HL-60 (cell line): ENCODE results near the gene SNX7.

ENCODE experiments used
- DNase-seq, 2 experiments: peaks; one replicate each; pipeline ENCODE4 v3.0.0-alpha.2; 2010 to 2020; ENCODE audit warnings: low read depth in 1 of 2, low spot score in 1 of 2
- H3K27ac ChIP-seq: fragments of 250-450 bp; sonication (Bioruptor Pico); replicated peaks from 2 replicates; pipeline ENCODE4 v1.5.1; 2020; ENCODE audit warnings: mild to moderate bottlenecking, moderate library complexity
- H3K27me3 ChIP-seq: fragments of 250-450 bp; sonication (Bioruptor Pico); 2 replicates; pipeline ENCODE4 v1.5.1; 2021; ENCODE audit warnings: mild to moderate bottlenecking, moderate library complexity; ENCODE audit not compliant: insufficient read depth, poor library complexity, severe bottlenecking
- H3K4me3 ChIP-seq: replicated peaks from 2 replicates; pipeline ENCODE4 v1.5.1; 2011; ENCODE audit warnings: mild to moderate bottlenecking, control low read depth, low read length; ENCODE audit not compliant: insufficient read depth
- CTCF ChIP-seq: IDR thresholded peaks from one replicate; pipeline ENCODE4 v1.5.1; 2011; ENCODE audit warnings: low read length, control low read depth, inconsistent platforms; ENCODE audit not compliant: insufficient read depth
- GABPA ChIP-seq: IDR thresholded peaks from 2 replicates; pipeline ENCODE4 v1.6.1; 2012; ENCODE audit warnings: low read depth
- POLR2AphosphoS5 ChIP-seq: IDR thresholded peaks from 2 replicates; pipeline ENCODE4 v1.6.1; 2012; ENCODE audit warnings: low read depth
- REST ChIP-seq: IDR thresholded peaks from 2 replicates; pipeline ENCODE4 v1.6.1; 2012; ENCODE audit warnings: low read depth; ENCODE audit not compliant: insufficient replicate concordance
- SPI1 ChIP-seq: IDR thresholded peaks from 2 replicates; pipeline ENCODE4 v1.6.1; 2012; ENCODE audit warnings: low read depth, mild to moderate bottlenecking, borderline replicate concordance

Gene SNX7

GRCh38 chr1:98672189-98672588 lies 10.7 kb downstream of the SNX7 start:
- TF ChIP-seq REST = no peak
- no peak for TF ChIP-seq SPI1
- no peak for TF ChIP-seq POLR2AphosphoS5
- no peak for TF ChIP-seq CTCF
- TF ChIP-seq GABPA = no peak
- Histone ChIP-seq H3K27me3 (no peaks in the 10 kb centered on the region), H3K4me3 (no peak overlapping the region), H3K27ac (no peak overlapping the region)
- DNase-seq = no peak

- H3K27ac ChIP-seq = no peak overlapping the region
Measured at GRCh38 chr1:98674075-98674781, 12.7 kb downstream of the SNX7 start.

More at GRCh38 chr1:98674075-98674781, 12.7 kb downstream of the SNX7 start:
- TF ChIP-seq SPI1 (no peak), CTCF (no peak), POLR2AphosphoS5 (no peak), REST (no peak), GABPA (no peak)
- DNase-seq = no peak
- Histone ChIP-seq H3K27me3 (no peaks in the 10 kb centered on the region), H3K4me3 (no peak overlapping the region)
